Gastrocnemius medialis (tissue), 4 donors: ENCODE results near the gene ARHGAP10. TPM values are rescaled to one million over a fixed set of nuclear protein-coding genes. Genes with fewer than 3 reads are reported as not detected.

Experiments
- ATAC-seq, 2 donors: fragments of 150-250 bp; one replicate each; pipeline ENCODE4 v1.9.1; 2016
- DNase-seq, 2 donors: peaks; one replicate each; pipeline ENCODE4 v3.0.0-alpha.2; 2019
- H3K27ac ChIP-seq, 4 donors: fragments of 200-600 bp; sonication (generic); 1 replicate in 1 of 4; 2 replicates in 3 of 4; pipeline ENCODE4 v1.5.1; 2016 to 2018; ENCODE audit warnings: mild to moderate bottlenecking in 2 of 4, moderate library complexity in 1 of 4
- H3K27me3 ChIP-seq, 3 donors: fragments of 200-600 bp; sonication (generic) in 2 of 3; 1 replicate in 1 of 3; 2 replicates in 2 of 3; pipeline versions ENCODE4 v1.5.1 to v1.6.0; 2016 to 2019; ENCODE audit warnings: mild to moderate bottlenecking in 1 of 3, moderate library complexity in 1 of 3
- H3K36me3 ChIP-seq, 2 donors: fragments of 200-600 bp; sonication (generic) in 1 of 2; one replicate each; pipeline ENCODE4 v1.5.1; 2017 to 2018
- H3K4me1 ChIP-seq, 2 donors: fragments of 200-600 bp; sonication (generic) in 1 of 2; one replicate each; pipeline ENCODE4 v1.5.1; 2016 to 2017; ENCODE audit warnings: mild to moderate bottlenecking in 2 of 2
- H3K4me3 ChIP-seq, 4 donors: fragments of 200-600 bp; sonication (generic) in 3 of 4; 1 replicate in 1 of 4; 2 replicates in 3 of 4; pipeline ENCODE4 v1.5.1; 2016 to 2019; ENCODE audit warnings: mild to moderate bottlenecking in 2 of 4
- H3K9me3 ChIP-seq, 3 donors: fragments of 200-600 bp; sonication (generic) in 2 of 3; 1 replicate in 1 of 3; 2 replicates in 2 of 3; pipeline ENCODE4 v1.5.1; 2016 to 2019
- CTCF ChIP-seq, 5 experiments: fragments of 450-650 bp in 3 of 5; fragments of 200-600 bp in 2 of 5; sonication (generic) in 2 of 5; IDR thresholded peaks in 4 of 5; conservative IDR thresholded peaks in 1 of 5; 1 replicate in 4 of 5; 2 replicates in 1 of 5; pipeline ENCODE4 v1.5.1; 2016 to 2019; ENCODE audit warnings: antibody characterized with exemption in 5 of 5, mild to moderate bottlenecking in 3 of 5, moderate library complexity in 3 of 5
- POLR2A ChIP-seq, 2 donors: fragments of 450-650 bp; IDR thresholded peaks; one replicate each; pipeline ENCODE4 v1.6.1; 2017; ENCODE audit warnings: antibody characterized with exemption in 2 of 2, mild to moderate bottlenecking in 2 of 2, moderate library complexity in 2 of 2
- in situ Hi-C, 4 donors: fragments of 200-750 bp; cut with MboI; loops; one replicate each; pipeline versions ENCODE4 v1.15.0 to v1.8.0; 2017; ENCODE audit warnings: low sequenced_read_pairs in 4 of 4
- intact Hi-C: fragments of 100-400 bp; cut with DNase I; formaldehyde crosslinking; loops from one replicate; pipeline ENCODE4 v1.15.1; 2023; ENCODE audit warnings: low total_unique reads
- total RNA-seq, 4 donors: library from RNA; depleted of rRNA; stranded (reverse); fragments of >200 nt; gene quantifications; one replicate each; pipeline versions ENCODE4 v1.1.0 to v1.2.3, GENCODE V29; 2016

Gene ARHGAP10
- total RNA-seq, 4 donors from 2014 or later: 22.1 to 34.6 (median 28.0) TPM

DNA sequence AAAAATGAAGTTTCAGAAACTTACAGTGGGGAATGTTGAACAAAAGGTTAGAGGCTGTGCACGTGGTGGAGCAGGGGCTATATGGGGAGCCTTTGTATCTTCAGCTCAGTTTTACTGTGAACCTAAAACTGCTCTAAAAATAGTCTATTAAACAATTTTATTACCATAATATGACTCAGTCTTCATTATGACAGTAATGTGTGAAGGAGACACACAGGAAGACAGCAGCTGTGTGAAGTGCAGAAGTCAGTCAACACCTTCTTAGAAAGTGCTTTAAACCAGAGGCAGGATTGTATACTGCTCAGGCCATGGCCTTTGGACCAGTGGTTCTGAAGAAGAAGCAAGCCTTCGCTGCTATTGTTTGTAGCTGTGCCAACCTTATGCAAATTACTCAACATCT lies 89.7 kb downstream of the ARHGAP10 start:
- Histone ChIP-seq H3K27ac (peak overlapping the region; percentile 83 to 95 (median 92)), H3K36me3 (no peaks in the 10 kb centered on the region), H3K4me1 (peaks cover 61% of the 10 kb centered on the region in 2 donors), H3K9me3 (no peaks in the 10 kb centered on the region), H3K4me3 (no peak overlapping the region), H3K27me3 (no peaks in the 10 kb centered on the region)
- peak; percentile 39 to 43 for ATAC-seq
- no peak for TF ChIP-seq CTCF (IDR thresholded peaks at IDR 0.05 in 4 of 5, conservative IDR thresholded peaks at IDR 0.05 in 1 of 5)
- TF ChIP-seq POLR2A (IDR thresholded peaks at IDR 0.05): no peak
- no peak for DNase-seq
- in situ Hi-C loops: no loop called here
- intact Hi-C loops: loop anchor here (10.0 kb wide), 1 partner anchor 223 kb away; no protein-coding TSS in a partner anchor

DNA sequence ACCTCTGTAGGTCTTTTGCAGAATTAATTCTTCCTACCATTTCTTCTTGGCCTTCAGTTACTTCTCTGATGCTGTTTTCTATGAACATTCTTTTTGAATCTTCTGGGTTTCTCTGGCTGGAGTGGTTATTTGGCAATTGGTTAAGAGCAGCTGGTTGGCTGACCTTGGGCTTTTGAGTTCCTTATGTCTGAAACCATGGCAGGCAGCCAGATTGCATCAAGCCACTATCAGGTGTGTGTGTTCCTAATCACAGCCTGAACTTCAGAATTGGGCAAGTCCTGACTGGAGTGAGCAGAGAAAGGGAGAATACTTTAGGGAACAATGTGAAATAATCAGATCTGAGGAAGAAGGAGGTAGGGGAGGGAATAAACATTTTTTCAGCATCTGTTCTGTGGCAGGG lies 90.2 kb downstream of the ARHGAP10 start:
- TF ChIP-seq POLR2A (IDR thresholded peaks at IDR 0.05) (no peak), CTCF (IDR thresholded peaks at IDR 0.05 in 4 of 5, conservative IDR thresholded peaks at IDR 0.05 in 1 of 5) (no peak)

DNA sequence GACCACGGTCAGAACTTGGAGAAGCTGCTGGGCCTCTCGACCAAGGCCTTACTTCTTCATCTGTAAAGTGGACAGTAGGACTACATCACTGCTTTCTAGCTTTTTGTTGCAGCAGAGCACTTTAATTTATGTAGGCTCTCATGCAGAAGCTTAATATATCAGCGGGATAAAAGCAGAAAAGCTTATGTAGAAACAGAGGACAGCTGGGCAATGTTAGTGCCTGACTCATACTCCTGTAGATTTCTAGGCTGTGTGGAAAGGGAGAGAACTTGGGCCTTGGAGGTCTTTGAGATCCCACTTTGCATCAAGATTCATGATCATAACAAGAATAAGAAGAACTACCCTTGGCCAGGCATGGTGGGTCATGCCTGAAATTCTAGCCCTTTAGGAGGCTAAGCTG lies 91.2 kb downstream of the ARHGAP10 start:
- intact Hi-C loops (loop anchor here (10.0 kb wide), 1 partner anchor 222 kb away; no protein-coding TSS in a partner anchor), in situ Hi-C loops (no loop called here)
- H3K36me3 ChIP-seq: no peaks in the 10 kb centered on the region

More for the DNA sequence above, 90.2 kb downstream of the ARHGAP10 start:
- Histone ChIP-seq H3K4me3 (no peak overlapping the region), H3K4me1 (peaks cover 60 to 61% of the 10 kb centered on the region in 2 donors), H3K27me3 (no peaks in the 10 kb centered on the region), H3K9me3 (no peaks in the 10 kb centered on the region), H3K36me3 (no peaks in the 10 kb centered on the region), H3K27ac (peak overlapping the region; percentile 83 to 95 (median 92))
- ATAC-seq (peak; percentile 81 to 89), DNase-seq (peak; percentile 94 to 95)
- intact Hi-C loops (loop anchor here (10.0 kb wide), 1 partner anchor 223 kb away; no protein-coding TSS in a partner anchor), in situ Hi-C loops (no loop called here)

GRCh38 chr4:147824316-147824715 lies 92.4 kb downstream of the ARHGAP10 start:
- DNase-seq: no peak
- peaks cover 67 to 72% of the 10 kb centered on the region in 2 donors for H3K4me1 ChIP-seq
- intact Hi-C loops: loop anchor here (10.0 kb wide), 1 partner anchor 220 kb away; no protein-coding TSS in a partner anchor

More for the DNA sequence above, 91.2 kb downstream of the ARHGAP10 start:
- ATAC-seq (no peak), DNase-seq (no peak)
- Histone ChIP-seq H3K4me3 (no peak overlapping the region), H3K4me1 (peaks cover 57 to 60% of the 10 kb centered on the region in 2 donors), H3K9me3 (no peaks in the 10 kb centered on the region), H3K27me3 (no peaks in the 10 kb centered on the region), H3K27ac (peak overlapping the region; percentile 83 to 95 (median 92))
- TF ChIP-seq POLR2A (IDR thresholded peaks at IDR 0.05) (no peak), CTCF (IDR thresholded peaks at IDR 0.05 in 4 of 5, conservative IDR thresholded peaks at IDR 0.05 in 1 of 5) (no peak)

More at GRCh38 chr4:147824316-147824715, 92.4 kb downstream of the ARHGAP10 start:
- Histone ChIP-seq H3K4me3 (no peak overlapping the region), H3K27ac (peak overlapping the region; percentile 92 to 95 (median 94)), H3K36me3 (no peaks in the 10 kb centered on the region), H3K9me3 (no peaks in the 10 kb centered on the region), H3K27me3 (no peaks in the 10 kb centered on the region)
- in situ Hi-C loops: no loop called here
- TF ChIP-seq CTCF (IDR thresholded peaks at IDR 0.05 in 4 of 5, conservative IDR thresholded peaks at IDR 0.05 in 1 of 5) (no peak), POLR2A (IDR thresholded peaks at IDR 0.05) (no peak)
- ATAC-seq: no peak
